VCaP (cell line): ENCODE results near the gene TSPAN32.

Experiments
- H3K27ac ChIP-seq: fragments of 450-650 bp; 2 replicates; pipeline ENCODE4 v1.5.1; 2017
- TF ChIP-seq, protein P1 (sequence below): fragments of 450-650 bp; conservative IDR thresholded peaks from 2 replicates; pipeline ENCODE4 v1.5.1; 2017; ENCODE audit warnings: mild to moderate bottlenecking, moderate library complexity

TSPAN32 gene

DNA sequence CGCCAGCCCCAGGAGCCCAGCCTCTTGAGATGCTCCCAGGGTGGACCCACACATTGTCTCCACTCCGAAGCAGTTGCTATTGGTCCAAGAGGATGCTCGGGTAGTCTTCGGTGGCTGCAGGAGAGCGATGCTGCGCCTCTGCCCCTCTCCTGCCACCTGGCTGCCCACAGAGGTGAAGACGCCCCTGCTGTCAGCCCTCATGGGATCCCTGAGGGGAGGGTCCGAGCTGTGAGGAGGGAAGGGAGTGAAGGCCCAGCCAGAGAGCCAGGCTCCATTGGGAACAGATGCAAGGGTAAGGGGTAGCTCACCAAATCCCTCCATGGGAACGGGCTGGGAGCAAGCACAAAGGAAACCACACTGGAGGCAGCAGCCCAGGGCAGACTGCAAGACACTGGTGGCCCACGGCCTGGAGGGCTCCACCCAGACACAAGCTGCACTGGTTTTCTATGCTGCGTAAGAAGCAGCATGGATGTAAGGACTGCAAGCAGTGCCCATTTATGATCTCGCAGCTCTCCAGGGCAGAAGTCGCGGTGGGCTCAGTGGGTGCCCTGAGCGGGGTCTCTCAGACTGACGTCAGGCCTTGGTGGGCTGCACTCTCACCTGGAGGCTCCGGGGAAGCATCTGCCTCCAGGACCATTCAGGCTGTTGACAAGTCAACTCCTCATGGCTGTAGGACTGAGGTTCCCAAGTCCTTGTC is 15.7 kb downstream of the TSPAN32 start:
- TF ChIP-seq, protein P1, sequence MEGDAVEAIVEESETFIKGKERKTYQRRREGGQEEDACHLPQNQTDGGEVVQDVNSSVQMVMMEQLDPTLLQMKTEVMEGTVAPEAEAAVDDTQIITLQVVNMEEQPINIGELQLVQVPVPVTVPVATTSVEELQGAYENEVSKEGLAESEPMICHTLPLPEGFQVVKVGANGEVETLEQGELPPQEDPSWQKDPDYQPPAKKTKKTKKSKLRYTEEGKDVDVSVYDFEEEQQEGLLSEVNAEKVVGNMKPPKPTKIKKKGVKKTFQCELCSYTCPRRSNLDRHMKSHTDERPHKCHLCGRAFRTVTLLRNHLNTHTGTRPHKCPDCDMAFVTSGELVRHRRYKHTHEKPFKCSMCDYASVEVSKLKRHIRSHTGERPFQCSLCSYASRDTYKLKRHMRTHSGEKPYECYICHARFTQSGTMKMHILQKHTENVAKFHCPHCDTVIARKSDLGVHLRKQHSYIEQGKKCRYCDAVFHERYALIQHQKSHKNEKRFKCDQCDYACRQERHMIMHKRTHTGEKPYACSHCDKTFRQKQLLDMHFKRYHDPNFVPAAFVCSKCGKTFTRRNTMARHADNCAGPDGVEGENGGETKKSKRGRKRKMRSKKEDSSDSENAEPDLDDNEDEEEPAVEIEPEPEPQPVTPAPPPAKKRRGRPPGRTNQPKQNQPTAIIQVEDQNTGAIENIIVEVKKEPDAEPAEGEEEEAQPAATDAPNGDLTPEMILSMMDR = no peak
- no peak overlapping the region for H3K27ac ChIP-seq

DNA sequence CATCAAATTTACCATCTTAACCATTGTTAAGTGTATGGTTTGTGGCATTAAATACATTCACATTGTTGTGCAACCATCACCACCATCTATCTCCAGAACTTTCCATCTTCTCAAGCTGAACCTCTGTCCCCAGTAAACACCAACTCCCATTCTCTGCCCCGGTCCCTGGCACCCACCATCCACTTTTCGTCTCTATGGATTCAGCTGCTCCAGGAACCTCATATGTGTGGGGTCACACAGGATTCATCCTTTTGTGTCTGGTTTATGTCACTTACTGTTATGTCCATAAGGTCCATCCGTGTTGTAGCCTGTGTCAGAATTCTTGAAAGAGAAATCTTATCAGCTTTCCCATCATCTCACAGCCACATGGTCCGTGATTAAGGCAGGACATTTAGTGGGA is 16.3 kb downstream of the TSPAN32 start:
- no peak overlapping the region for H3K27ac ChIP-seq
- TF ChIP-seq, protein P1 = no peak

DNA sequence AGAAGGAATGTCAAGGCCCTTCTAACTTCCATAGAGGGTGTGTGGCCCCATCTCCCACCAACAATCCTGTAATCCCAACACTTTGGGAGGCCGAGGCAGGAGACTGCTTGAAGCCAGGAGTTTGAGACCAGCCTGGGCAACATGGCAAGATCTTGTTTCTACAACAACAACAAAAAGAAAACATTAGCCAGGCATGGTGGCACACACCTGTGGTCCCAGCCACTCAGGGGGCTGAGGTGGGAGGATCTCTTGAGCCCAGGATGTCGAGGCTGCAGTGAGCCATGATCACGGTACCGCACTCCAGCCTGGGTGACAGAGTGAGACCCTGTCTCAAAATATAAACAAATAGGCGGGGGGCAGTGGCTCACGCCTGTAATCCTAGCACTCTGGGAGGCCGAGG is 16.9 kb downstream of the TSPAN32 start:
- TF ChIP-seq, protein P1 = no peak
- H3K27ac ChIP-seq = no peak overlapping the region

DNA sequence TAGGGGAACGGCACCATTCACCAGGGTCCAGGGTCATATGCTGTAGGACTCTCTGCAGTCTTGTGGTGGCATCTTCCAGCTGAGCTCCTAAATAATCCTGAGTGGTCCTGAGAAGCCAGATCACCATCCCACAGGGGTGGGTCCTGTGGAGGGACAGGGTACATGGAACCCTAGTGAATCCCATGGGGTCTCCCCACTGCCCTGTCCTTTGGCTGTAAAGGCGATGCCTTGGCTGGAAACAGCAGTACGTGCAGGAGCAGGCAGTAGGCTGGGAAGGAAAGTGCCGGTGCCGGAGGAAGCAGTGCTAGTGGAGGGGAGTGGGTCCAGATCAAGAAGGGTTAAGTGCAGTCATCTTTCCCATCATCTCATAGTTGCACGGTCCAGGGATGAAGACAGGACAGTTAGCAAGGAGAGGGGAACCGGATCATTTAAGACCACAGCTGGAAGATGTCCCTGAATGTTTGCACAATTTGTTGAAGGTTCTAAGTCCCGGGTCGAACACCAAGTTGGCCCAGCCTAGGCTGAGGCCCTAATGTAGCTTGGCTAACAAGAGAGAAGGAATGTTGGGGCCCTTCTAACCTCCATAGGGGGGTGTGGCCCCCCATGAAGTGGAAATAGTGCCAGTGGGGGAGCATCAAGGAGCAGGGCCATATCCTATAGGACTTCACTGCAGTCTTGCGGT is 18.1 kb downstream of the TSPAN32 start:
- no peak overlapping the region for H3K27ac ChIP-seq
- TF ChIP-seq, protein P1 = no peak

DNA sequence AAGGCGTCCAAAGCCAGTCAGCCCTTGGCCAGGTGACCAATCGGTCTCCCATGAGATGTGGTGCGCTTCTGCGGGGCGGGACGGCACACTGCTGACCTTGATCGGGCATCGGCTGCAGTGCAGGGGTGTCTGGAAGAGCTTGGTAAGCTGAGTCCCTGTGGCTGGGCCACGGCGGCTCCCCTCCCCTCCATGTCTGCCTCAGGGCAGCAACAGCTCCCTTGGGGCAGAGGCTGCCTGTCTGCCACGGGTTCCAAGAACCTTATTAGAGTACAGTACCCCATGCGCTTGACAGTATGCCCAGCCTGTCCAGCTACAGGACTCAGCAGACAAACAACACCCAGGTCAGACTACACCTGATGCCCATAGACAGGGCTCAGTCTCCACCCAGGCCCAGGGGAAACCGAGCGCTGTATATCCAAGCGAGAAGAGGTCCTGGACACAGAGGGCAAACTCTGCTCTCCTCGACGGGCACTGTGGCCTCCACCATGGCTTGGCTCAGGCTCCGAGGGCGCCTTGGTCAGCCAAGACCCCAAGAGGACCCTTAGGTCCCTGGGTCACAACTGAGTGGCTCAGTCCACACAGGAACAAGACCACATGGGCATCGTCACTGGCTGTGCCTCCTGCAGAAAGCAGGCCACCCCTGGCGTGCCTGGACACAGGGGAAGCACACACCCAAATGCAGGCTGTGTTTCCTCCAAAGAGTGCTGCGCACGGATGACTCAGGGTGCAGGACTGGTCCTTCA is 18.9 kb downstream of the TSPAN32 start:
- H3K27ac ChIP-seq = no peak overlapping the region
- TF ChIP-seq, protein P1 = no peak

DNA sequence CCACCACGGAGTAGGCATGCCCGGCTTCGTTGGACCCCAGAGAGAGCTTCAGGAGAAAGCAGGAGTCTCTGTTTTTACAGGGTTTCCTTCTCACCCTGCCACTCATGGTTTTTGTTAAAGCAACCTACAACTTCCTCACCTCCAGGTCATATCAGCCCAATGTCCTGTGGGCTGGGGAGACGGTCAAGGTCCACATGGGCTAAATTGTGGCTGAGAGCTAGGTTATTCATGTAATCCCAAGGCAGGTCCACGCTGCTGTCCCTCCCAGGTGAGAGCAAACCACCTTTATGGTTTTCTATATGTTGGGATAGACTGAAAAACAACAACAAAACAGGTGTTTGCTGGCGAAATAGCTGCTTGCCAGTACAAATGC is 19.5 kb downstream of the TSPAN32 start:
- TF ChIP-seq, protein P1 = no peak
- no peak overlapping the region for H3K27ac ChIP-seq

DNA sequence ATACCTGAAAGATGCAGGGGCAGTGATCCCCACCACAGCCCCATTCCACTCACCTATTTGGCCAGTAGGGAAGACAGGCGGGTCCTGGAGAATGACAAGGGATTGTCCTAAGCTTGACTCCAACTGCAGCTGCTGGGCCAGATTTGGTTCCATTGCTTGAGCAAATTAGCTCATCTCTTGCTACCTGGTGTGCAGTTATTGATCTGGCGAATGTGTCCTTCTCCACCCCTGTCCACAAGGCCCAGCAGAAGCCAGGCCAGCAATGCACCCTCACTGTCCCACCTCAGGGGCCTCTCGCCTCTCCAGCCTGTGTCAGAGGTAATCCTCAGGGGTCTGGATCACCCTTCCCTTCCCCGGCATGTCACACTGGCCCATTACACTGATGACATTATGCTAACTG is 23.3 kb downstream of the TSPAN32 start:
- no peak overlapping the region for H3K27ac ChIP-seq
- TF ChIP-seq, protein P1 = no peak
